ENCODE measurements around the gene IGF2. TPM values are rescaled to one million over a fixed set of nuclear protein-coding genes. Genes with fewer than 3 reads are reported as not detected.

Gene IGF2, protein sequence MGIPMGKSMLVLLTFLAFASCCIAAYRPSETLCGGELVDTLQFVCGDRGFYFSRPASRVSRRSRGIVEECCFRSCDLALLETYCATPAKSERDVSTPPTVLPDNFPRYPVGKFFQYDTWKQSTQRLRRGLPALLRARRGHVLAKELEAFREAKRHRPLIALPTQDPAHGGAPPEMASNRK
- not detected in 2 replicates for total RNA-seq (2014; rRNA removed; shearing (Covaris generic))

DNA sequence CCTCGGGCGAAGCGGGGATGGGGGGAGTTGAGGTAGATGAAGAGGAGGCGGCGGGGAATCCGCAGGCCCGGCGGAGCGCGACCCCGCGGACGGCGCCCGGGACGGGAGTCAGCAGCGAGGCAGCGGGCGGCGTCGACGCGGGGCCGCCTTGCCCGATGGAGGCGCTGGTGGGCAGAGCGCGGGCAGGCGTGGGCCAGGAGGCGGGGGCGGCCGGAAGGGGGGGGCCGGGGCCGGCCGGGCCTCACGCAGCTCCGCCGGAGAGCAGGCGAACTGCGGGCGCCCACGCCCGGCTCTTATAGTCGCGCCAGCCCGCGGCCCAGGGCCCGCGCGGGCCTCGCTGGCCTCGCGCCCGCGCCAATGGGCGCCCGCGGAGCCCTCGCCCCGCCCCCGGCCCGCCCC lies at the start of gene IGF2:
TSS of gene IGF2 (minus strand) at position 267 of the 399 bp plus-strand sequence. CDS start 3,866 bp downstream, outside the sequence.

DNA sequence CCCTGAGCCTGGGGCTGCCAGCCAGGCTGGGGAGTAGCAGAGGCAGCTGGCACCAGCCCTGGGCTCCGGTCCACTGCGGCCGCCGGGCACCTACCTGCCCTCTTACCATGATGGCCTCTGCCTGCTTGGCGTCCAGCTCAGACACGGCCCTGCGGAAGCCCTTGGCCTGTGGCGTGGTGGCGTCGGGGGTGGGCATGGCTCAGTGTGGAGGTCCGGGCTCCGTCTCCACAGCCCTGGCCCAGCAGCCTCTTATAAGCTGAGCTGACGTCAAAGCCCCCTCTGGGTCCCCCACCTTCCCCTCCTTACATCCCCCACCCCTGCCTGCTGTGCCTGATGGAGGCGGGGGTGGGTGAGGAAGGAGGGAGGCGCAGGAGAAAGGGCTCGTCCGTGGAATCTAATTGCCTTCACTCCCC lies 32.4 kb upstream of the IGF2 start, which contains the start of gene TH:
TSS of gene TH (minus strand) at position 225 of the 413 bp plus-strand sequence. CDS start at position 196, 29 bp downstream.

DNA sequence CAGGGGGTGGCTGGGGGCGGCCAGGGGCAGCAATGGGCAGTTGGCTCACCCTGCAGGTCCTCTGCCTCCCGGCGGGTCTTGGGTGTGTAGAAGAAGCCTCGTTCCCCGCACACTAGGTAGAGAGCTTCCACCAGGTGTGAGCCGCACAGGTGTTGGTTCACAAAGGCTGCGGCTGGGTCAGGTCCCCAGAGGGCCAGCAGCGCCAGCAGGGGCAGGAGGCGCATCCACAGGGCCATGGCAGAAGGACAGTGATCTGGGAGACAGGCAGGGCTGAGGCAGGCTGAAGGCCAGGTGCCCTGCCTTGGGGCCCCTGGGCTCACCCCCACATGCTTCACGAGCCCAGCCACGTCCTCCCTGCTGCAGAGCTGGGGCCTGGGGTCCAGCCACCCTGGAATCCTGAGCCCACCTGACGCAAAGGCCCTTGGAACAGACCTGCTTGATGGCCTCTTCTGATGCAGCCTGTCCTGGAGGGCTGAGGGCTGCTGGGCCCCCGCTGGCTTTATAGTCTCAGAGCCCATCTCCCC lies 21.6 kb upstream of the IGF2 start, which contains the start of gene INS:
TSS of gene INS (minus strand) at position 474 of the 524 bp plus-strand sequence. CDS start at position 236, 238 bp downstream.

Small RNA genes within 50 kb of the gene (small RNA-seq; reads per million reads assigned to genes)
- not detected for gene MIR4686
- not detected for gene MIR483

Other genes starting within 250 kb of the IGF2 start
- gene PRR33, start 247.5 kb downstream of the IGF2 start, total RNA-seq (2014; rRNA removed; shearing (Covaris generic)) = not detected in 2 replicates
- gene TNNT3, start 219.7 kb downstream of the IGF2 start, total RNA-seq (2014; rRNA removed; shearing (Covaris generic)) = not detected in 2 replicates
- gene MRPL23, start 192.1 kb downstream of the IGF2 start, total RNA-seq (2014; rRNA removed; shearing (Covaris generic)) = 196 and 213 TPM in 2 replicates
- gene H19, start 141.5 kb downstream of the IGF2 start, total RNA-seq (2014; rRNA removed; shearing (Covaris generic)) = 5.2 and 9.5 TPM in 2 replicates
- not detected in 2 replicates for gene INS, start 21.8 kb upstream of the IGF2 start, total RNA-seq (2014; rRNA removed; shearing (Covaris generic))
- gene TH, start 32.4 kb upstream of the IGF2 start, total RNA-seq (2014; rRNA removed; shearing (Covaris generic)) = not detected in 2 replicates
- not detected in 2 replicates for gene ASCL2, start 131.2 kb upstream of the IGF2 start, total RNA-seq (2014; rRNA removed; shearing (Covaris generic))
- gene C11orf21, start 162.5 kb upstream of the IGF2 start, total RNA-seq (2014; rRNA removed; shearing (Covaris generic)) = not detected in 2 replicates
- 0.90 TPM in 1 of 2 replicates, not detected in the other for gene TSPAN32, start 162.6 kb upstream of the IGF2 start, total RNA-seq (2014; rRNA removed; shearing (Covaris generic))
- 81.7 and 83.2 TPM in 2 replicates for gene CD81, start 237.9 kb upstream of the IGF2 start, total RNA-seq (2014; rRNA removed; shearing (Covaris generic))

Data from A375 (cell line).